Left lobe of liver (tissue), 2 donors: ENCODE results near the gene VRTN. TPM values are rescaled to one million over a fixed set of nuclear protein-coding genes. Genes with fewer than 3 reads are reported as not detected.
"Not testable (repeated sequence)": the region's sequence is repeated elsewhere in the genome, so short reads cannot be mapped to it uniquely, and the experiment has no call there.

Experiments
- ATAC-seq: fragments of 200-7000 bp; cut with Tn5 transposase; one replicate; pipeline ENCODE4 v1.9.1; 2020; ENCODE audit warnings: mild to moderate bottlenecking, moderate library complexity
- DNase-seq: peaks from one replicate; pipeline ENCODE4 v3.0.0-alpha.2; 2020; ENCODE audit warnings: low spot score
- total RNA-seq: library from RNA; stranded (reverse); gene quantifications from one replicate; pipeline ENCODE4 v1.2.1, GENCODE V29; 2021
- donor health status: DM: no; HTN: no; CAD: no; lungs with moderate emphysema.
- donor health status: DM: no; HTN: yes; CAD: no.

VRTN gene
- total RNA-seq: 0.08 TPM

GRCh38 chr14:74348241-74348734, at the start of gene VRTN:
VRTN (plus strand) TSS chr14:74348471; CDS start chr14:74356784, 8,313 bp downstream.
- DNase-seq: no peak
- ATAC-seq: no peak

GRCh38 chr14:74299061-74299545, 49.2 kb upstream of the VRTN start:
- DNase-seq: no peak
- no peak for ATAC-seq

DNA sequence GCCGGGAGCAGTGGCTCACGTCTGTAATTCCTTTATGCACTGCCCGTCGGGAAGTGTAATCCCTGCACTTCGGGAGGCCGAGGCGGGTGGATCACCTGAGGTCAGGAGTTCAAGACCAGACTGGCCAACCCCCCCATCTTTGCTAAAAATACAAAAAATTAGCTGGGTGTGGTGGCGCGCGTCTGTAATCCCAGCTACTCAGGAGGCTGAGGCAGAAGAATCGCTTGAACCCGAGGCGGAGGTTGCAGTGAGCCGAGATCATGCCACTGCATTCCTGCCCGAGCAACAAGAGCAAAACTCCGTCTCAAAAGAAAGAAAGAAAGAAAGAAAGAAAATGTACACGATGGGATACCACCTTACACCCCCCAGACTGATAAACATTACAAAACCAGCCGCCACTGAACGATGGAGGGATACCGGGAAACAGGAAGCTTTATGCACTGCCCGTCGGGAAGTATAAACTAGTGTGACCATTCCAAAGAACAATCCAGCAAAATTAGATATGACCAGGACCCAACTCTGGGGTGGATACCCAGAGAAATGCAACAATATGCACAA, 46.6 kb upstream of the VRTN start:
- ATAC-seq (no peak), DNase-seq (no peak)

GRCh38 chr14:74302152-74302628, 46.1 kb upstream of the VRTN start:
- DNase-seq: no peak
- peak; percentile 63 for ATAC-seq

GRCh38 chr14:74302634-74303569, 45.4 kb upstream of the VRTN start, which contains the start of gene ABCD4:
ABCD4 (minus strand) TSS chr14:74302934; CDS start chr14:74302912, 22 bp downstream.
- DNase-seq (peak; percentile 97), ATAC-seq (peak; percentile 98)

DNA sequence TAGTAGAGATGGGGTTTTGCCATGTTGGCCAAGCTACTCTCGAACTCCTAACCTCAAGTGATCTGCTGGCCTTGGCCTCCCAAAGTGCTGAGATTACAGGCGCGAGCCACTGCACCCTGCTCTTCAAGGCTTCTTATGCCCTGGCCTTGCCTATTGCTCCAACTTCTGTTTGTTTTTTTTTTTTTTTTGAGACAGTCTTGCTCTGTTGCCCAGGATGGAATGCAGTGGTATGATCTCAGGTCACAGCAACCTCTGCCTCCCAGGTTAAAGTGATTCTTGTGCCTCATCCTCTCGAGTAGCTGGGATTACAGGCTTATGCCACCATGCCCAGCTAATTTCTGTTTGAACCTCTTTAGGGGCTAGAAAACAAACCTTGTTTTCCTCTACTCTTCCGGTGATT, 39.6 kb upstream of the VRTN start:
- DNase-seq: no peak
- no peak for ATAC-seq

GRCh38 chr14:74309125-74310022, 38.9 kb upstream of the VRTN start:
- ATAC-seq: no peak

GRCh38 chr14:74312161-74312560, 36.1 kb upstream of the VRTN start:
- ATAC-seq: no peak

More at GRCh38 chr14:74309125-74310022, 38.9 kb upstream of the VRTN start:
- no peak for DNase-seq

DNA sequence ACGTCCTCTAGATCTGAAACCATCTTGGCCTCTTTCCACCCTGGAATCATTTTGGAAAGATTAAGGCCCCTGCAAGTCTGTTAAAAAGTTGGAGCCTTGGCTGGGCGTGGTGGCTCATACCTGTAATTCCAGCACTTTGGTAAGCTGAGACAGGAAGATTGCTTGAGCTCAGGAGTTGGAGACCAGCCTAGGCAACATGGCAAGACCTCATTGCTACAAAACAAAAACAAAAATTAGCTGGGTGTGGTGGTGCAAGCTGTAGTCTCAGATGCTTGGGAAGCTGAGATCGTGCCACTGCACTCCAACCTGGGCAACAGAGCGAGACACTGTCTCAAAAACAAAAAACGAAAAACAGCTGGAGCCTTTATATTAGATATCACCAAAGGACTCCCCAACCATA, 34.7 kb upstream of the VRTN start:
- DNase-seq (no peak), ATAC-seq (no peak)

More at GRCh38 chr14:74312161-74312560, 36.1 kb upstream of the VRTN start:
- no peak for DNase-seq

GRCh38 chr14:74314576-74314975, 33.7 kb upstream of the VRTN start:
- DNase-seq (no peak), ATAC-seq (no peak)

GRCh38 chr14:74324931-74325361, 23.3 kb upstream of the VRTN start:
- DNase-seq (no peak), ATAC-seq (peak; percentile 73)

- ATAC-seq (no peak), DNase-seq (no peak)
Observed at GRCh38 chr14:74325446-74325845, 22.8 kb upstream of the VRTN start.

DNA sequence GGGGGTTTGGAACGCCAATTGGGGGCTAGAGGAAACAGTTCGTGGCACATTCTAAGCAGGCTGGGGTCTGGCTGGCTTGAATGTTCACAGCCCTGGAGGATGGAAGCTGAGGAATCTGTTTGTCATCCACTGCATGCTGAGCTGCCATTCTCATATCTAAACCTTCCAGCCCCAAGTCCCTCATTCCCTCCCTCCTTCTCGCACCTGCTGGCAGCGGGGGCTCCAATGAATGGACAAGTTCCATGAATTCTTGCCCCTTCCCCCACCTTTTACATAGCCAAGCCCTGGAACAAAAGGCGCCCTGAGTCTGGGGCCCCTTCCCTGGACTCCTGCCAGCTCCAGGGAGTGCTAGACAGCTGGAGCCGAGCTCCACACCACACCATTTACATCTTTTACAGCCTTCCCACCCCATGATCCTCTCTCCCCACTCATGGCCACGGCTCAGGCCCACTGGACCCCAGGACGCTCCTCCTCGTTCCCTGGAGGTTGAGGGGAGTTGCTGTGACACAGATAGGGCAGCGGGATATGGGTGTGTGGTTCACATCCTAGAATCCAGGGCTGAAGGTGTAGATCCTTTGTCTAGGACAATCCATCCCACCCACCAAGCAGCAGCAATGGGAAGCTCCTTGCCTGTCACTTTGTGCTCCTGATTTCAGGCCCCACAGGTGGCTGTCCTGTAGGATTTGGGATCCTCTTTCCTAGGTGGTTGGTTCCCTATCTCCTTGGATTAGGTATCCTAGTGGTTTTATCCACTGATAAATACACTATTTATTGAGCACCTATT, 21.7 kb upstream of the VRTN start:
- DNase-seq: no peak
- ATAC-seq: no peak

- DNase-seq, ATAC-seq: not testable (repeated sequence)
Observed at GRCh38 chr14:74329950-74330552, 18.2 kb upstream of the VRTN start.

DNA sequence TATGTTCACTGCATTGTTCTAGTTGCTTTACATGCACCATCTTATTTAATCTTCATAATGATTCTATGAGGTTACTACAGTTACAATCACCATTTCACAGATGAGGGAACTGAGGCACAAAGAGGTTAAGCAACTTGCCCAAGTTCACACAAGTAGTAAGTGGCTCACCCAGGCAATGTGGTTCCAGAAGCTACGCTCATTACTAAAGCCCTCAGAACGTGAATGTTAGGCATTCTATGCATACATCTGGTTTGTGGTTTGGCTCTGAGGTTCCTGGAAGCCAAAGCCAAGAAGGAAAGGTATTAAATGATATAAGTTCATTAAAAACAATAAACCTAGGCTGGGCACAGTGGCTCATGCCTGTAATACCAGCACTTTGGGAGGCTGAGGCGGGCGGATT, 14.4 kb upstream of the VRTN start:
- DNase-seq (no peak), ATAC-seq (no peak)

DNA sequence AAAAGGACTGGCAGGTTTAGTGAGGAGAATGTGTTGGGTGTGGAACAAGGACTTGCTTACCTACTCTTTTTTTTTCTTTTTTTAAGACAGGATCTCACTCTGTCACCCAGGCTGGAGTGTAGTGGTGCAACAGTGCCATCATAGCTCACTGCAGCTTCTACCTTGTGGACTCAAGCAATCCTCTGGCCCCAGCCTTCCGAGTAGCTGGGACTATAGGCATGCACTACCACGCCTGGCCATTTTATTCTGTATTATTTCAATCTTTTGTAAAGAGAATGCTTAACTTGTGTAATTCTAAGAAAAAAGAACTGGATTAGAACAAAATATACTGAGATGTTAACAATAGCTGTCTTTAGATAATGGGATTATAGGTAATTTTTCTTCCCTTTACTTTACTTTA, 1.9 kb upstream of the VRTN start:
- ATAC-seq: no peak
- DNase-seq: no peak

- DNase-seq (no peak), ATAC-seq (no peak)
Observed at GRCh38 chr14:74347097-74347794, 1.0 kb upstream of the VRTN start.

- DNase-seq: no peak
- no peak for ATAC-seq
Observed at GRCh38 chr14:74347795-74348100, 523 bp upstream of the VRTN start.
